ENCODE results near the gene PMPCA. TPM values are rescaled to one million over a fixed set of nuclear protein-coding genes. Genes with fewer than 3 reads are reported as not detected.

The PMPCA gene
- total RNA-seq, 1 donor from 2014 or later: 52.5 TPM

DNA sequence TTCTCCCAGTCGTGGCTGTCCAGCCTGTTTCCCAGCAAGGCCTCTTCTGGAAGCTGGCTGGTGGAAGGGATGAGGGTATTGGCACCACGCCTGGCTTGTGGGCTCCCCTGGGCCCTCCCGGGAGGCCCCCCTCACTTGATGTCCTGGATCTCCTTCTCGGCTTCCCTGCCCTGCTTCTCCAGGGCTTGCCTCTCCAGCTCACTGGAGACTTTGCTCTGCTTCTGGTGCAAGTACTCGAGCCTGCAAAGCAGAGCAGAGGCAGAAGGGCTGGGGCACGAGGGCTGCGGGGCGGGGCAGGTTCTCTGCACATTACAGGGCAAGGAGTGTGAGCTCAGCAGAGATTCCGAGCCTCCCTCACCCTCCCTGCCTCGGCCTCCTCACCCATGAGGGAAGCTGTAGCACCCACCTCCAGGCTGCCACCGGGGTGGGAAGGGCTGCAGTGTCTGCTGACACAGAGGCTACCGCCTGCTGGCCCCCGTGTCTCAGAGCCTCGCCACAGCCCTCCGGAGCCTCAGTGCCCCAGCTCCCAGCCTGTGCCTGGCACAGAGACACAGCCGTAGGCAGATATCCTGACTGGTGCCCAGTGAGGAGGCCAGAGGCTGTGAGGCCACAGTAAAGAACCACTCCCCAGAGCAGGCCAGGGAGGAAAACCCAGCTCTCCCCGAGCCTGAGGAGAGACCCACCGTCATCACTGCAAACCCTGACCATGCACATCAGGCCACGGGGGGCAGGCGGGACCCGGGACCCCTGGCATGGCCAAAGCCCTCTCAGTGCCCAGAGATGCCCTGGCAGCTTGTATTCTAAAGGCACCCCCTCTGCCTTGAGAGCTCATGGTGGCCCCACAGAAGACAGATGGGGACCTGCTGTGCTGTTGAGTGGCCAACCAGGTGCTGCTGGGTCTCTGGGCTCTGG is 17.7 kb upstream of the PMPCA start:
- intact Hi-C loops (cut with micrococcal nuclease): no loop called here

DNA sequence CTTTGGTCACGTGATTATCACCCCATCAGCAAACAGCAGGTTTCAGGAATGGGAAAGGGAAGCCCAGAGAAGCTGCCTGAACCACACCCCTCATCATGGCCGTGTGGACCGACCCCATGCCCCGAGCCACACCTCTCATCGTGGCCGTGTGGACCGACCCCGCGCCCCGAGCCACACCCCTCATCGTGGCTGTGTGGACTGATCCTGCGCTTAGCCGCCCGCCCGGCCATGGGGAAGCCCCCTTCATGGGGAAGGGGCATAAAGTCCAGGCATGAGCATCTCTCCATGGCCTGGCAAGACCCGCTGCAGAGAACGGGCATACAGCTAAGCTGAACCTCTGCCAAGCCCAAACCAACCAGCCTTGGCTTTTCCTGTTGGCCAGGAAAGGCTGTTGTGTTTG is 16.9 kb upstream of the PMPCA start:
- intact Hi-C loops (cut with micrococcal nuclease): no loop called here

DNA sequence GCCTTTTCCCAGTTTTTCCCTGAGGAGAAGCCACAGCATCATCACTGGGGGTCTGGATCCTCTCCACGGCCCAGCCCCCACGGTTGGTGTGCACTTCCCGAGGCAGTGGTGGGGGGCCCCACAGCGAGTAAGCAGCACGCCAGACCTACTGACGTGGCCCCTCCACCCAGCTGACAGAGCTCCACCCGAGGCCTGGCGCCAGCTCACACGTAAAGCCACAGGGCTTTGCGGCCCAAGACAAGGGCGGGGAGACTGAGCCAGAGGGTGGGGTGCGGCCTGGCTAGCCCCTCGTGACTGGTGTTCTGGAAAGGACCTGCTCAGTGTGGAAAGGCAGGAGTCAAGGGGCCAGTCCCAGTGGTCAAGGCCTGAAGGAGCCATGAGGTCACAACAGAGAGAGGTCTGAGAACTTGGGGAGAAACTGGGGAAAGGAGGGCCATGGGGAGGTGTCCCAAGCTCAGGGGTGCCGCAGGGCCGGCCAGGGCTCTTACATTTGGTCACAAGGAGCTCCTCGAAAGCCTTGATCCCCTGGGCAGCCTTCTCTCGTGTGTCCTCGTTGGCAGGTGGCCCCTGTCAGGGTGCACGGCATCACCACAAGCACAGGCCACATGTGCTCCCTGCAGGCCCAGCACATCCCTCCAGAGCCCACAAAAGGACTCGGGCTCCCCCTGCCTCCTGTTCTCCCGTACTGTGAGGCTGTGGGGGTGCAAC is 16.0 kb upstream of the PMPCA start:
- intact Hi-C loops (cut with micrococcal nuclease): no loop called here

DNA sequence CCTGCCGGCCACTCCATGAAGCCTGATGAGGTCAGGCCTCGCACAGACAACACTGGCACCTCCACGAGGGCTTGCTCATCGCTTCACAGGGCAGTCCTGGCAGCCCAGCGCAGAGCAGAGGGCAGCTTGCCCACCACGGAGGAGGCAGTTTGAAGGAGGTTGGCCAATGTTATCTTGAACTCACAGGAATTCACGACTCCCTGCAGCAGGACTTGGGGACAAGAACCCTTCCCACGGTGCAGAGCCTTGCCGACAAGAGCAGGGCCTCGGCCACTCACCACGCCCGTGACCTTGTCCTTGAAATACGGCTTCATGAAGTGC is 15.5 kb upstream of the PMPCA start:
- intact Hi-C loops (cut with micrococcal nuclease): no loop called here

DNA sequence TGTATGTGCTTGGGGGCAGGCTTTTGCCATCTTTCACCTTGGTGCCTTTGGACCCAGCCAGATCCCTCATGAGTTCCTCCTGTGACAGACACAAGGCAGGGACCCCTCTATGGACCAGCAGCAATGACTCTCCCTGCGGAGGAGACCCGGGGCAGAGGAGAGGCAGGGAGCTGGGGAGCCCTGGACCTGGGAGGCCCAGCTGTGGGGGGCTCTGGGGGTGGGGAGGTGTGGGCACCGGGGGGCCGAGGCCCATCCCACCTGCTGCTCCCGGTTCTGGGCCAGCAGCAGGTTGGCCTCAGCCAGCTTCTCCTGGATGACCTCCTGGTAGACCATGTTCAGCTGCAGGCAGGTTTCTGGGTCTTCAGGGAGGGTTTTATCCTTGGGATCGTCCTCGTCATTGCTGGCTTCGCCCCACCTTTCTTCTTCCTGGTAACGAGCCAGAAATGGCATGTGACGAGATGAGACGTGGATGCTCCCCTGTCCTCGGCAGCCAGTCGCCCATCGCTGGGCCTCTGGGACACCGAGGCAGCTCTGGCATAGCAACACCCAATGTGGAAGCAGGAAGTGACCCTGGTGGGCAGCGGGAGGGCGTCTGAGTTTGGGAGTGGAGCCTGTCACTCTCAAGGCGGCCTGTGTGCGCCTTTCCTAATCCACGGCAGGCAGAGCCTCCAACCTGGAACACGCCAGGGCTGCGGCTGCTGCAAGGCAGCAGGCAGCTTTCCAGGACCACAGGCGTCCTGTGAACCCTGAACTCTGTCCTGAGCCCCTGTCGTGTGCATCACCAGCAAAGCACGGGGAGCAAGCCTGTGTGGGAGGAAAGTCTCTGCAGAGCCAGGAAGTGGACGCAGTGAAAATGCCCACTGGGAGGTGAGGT is 14.9 kb upstream of the PMPCA start:
- intact Hi-C loops (cut with micrococcal nuclease): no loop called here

DNA sequence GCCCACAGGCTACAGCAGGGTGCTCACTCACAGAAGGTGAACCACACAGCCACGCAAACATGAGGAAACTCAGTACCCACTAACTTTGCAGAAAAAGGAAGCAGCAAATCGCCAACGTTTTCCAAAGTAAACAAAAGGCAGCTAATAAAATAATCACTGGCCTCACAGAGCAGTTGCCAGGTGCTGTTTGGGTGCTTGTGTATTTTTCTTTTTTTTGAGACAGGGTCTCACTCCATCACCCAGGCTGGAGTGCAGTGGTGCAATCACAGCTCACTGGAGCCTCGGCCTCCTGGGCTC is 14.3 kb upstream of the PMPCA start:
- intact Hi-C loops (cut with micrococcal nuclease): no loop called here

DNA sequence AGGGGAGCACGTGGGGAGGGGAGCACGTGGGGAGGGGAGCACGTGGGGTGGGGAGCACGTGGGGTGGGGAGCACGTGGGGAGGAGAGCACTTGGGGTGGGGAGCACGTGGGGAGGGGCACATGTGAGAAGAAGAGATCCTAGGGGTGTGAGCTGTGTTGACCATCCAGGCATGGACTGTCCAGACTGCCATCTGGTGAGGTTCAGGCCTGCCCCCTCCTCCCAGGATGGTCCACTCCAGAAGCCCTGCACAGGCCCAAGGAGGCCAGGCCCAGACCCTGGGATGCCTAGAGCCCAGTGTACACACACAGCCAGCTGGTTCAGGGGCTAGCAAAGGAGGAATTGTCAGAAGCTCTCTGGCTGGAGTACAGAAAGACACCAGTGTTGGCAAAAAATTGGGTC is 12.8 kb upstream of the PMPCA start:
- intact Hi-C loops (cut with micrococcal nuclease): no loop called here

DNA sequence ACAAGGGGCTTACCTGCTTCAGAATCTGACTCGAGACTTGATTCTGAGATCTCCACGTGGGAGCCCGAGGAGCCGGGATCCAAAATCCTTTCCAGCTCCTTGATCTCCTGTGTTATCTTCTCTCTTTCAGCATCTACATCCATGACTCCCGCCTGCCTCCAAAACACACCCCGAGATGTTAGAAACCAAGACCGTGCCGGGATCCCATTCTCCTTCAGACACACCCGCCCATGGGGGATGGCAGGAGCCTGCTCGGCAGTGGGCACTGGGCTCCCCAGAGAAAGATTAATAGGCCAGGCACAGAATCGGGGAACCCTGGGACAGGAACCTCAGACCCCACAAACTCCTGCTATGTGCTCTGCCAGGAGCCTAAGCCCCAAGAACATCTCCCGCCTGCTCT is 12.2 kb upstream of the PMPCA start:
- intact Hi-C loops (cut with micrococcal nuclease): no loop called here

DNA sequence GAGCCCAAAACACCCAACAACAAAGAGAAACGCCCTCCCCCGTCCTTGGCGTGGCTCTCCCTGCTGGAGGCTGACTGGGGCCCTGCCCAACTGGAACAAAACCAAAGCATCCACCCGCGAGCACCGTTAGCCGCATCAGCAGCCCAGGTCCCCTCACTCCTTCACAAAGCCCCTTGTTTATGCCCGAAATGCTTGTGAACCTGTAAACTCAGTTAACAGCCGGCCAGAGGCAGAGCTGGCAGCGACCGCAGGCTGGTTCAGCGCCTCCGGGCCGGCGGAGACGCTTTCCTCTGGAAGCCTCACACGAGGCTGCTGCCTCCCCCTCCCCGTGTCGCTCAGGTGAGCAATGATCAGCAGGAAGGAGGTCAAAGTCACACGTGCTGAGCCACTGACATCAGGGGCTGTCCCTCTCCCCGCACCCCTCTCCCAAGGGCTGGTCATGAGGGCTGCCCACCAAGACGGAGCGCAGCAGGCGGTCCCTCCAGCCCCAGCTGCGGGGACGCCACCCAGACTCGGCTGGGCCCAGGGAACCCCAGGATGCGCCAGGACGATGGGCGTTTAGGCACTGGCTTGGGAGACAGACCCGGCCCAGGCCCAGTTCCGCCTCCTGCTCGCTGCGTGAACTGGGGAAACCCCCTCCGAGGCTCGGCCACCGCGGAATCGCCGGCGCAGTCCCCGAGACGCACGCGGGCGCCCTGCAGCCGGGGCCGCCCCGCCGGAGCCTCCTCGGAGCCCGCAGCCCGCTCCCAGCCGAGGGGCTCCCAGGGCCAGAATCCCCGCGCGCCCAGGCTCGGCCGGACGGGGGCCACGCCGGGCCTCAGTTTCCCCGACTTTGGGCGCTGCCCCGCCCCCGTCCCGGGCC is 11.1 kb upstream of the PMPCA start:
- intact Hi-C loops (cut with micrococcal nuclease): loop anchor here (1.0 to 10.0 kb wide), 10 partner anchors 11 to 503 kb away; partner anchors contain the start of genes CAMSAP1, DNLZ, ENTR1 and PMPCA

DNA sequence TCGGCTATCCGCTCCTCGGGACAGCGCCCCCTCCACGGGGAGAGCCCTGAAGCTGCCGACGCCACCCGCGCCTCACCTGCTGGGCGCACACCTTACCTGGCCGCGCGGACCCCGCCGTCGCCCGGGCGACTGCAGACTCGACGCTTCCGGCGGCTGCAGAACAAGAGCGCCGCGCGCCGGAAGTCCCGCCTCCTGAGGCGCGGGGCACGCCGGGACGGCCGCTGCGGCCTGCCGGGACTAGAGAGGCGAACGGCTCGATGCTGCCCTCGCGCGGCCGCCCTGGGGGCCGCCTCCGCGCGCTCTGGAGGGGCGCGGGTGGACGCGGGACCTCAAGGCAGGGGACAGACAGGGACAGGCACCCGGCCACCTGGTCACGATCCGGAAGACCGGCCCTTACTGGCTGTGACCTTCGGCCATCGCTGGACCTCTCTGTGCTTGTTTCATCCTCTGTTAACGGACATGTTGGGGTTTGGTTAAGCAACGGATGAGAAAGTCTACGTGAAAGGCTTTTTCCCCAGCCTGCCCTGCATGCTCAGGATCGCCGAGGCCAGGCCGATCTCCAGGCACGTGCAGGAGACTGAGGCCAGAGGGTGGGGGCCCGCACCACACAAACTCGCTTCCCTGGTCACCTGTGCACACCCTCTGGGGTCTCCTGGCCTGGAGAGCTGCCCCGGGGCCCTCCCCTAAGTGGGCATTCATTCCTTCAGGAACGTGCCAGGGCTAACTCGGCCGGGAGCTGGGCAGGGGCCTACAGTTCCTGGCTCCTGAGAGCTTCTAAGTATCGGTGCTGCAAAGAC is 10.2 kb upstream of the PMPCA start, which contains the start of gene SNAPC4:
Gene SNAPC4 (minus strand): TSS at position 133 of the 797 bp plus-strand sequence. CDS start 1,742 bp downstream, outside the sequence.
- intact Hi-C loops (cut with micrococcal nuclease): loop anchor here (1.0 to 10.0 kb wide), 10 partner anchors 10 to 502 kb away; partner anchors contain the start of genes CAMSAP1, DNLZ, ENTR1 and PMPCA

DNA sequence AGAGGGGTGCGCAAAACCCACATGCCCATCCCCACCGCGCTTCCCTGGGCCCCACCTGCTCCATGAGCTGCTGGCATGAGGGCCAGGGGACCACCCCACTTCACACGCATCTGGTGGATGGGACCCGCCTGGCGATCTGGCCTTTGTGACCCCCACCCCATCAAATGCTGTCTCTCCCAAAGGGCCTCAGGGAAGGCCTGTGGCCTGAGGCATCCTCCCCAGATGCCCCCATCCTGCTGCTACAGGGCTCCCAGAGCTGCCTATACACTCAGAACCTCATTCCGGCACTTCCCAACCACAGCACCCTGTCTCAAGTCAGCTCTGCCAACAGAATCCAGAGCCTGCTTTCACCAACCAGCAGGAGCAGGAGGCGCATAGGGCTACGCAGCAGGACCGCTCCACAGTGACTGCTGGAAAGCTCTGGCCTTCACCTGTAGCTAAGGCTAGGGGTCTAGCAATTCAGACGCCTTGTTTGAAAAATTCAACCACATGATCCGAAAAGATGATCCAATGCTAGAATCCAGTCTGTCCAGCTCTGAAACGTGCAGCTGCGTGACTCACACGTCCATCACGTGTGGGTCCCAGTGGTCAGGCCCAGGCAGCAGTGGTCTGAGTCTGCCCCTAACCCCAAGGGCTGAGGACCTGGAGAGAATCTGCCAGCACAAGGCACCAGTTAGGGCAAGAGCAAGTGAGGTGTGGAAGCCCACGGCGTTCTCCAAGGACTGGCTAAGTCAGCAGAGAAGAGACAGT is 9.1 kb upstream of the PMPCA start:
- intact Hi-C loops (cut with micrococcal nuclease): loop anchor here (2.0 to 10.0 kb wide), 4 partner anchors 137 to 501 kb away; partner anchors contain the start of genes CAMSAP1 and UBAC1

DNA sequence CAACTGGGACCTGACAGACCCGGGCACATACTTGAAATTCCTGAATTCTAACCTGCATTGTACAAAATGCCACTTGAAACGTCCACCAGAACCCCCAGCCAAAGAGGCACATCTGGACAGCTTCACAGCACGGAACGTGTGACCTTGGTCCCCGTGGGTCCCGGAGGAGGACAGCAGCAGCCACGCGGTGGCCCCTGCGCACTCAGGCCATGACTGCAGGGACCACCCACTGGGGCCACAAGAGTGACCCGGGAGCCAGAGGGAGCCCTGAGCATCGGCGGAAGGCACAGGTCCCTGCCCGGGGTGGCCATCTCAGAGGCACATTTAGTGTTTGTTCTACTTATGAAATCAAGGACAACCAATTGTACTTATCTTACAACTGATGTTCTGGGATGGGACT is 8.4 kb upstream of the PMPCA start:
- intact Hi-C loops (cut with micrococcal nuclease): loop anchor here (5.0 to 10.0 kb wide), 3 partner anchors 437 to 500 kb away; partner anchors contain the start of genes CAMSAP1 and UBAC1

DNA sequence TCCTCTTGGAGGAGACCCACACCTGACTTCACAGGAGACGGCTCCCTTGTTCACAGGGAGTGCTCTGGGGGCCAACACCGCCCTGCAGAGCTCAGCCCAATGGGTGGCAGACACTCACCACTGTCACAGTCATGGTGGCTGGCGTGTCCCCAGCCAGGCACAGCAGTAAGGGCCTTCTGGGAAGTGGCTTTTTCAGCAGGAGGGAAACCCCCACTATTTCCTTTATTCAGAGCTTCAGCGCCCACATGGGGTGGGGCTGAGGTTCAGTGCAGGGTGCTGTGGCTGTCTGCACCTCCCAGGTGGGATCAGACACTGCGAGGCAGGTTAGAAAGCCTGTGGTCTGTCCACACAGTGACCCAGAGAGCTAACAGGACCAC is 6.9 kb upstream of the PMPCA start:
- intact Hi-C loops (cut with micrococcal nuclease): loop anchor here (1.0 to 10.0 kb wide), 5 partner anchors 18 to 499 kb away; partner anchors contain the start of genes CAMSAP1, INPP5E and UBAC1

DNA sequence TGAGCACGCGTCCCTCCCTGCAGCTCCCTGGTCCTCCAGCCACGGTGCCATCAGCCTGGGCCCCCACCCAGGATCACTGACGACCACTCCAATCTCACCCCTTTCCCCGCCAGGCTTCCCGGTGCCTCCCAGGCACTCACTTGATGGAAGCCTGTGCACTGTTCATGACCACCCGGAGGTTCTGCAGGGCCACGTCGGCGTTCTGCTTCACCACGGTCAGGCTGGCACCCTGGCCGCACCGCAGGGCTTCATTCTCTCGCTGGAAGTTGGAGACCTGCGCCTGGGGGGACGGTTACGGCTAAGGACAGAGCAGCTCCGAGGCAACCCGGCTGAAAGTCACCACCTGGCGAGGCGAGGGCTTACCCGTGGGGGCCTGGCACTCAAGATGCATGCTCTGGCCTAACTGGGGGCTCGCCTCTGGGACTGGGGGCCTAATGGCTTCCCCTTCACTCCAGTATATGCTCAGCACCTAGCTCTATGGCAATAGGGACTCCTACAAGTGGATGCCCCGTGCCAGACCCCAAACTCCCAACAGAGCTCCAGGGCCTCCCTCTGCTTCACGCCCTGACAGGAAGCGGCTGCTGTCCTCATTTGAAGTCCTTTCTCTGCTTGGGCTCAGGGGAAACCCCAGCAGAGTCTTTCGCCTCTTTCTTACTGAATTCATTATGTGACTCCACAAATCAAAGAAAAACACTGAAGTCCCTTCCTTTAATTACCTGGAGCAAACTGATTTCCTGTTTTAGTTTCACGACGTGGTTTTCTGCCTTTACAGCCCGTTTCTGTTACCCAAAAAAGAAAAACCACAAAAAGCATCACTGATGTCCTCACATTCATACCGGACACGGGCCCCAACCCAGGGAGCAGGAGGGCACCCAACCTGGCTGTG is 6.3 kb upstream of the PMPCA start:
- intact Hi-C loops (cut with micrococcal nuclease): loop anchor here (1.0 to 10.0 kb wide), 6 partner anchors 19 to 498 kb away; partner anchors contain the start of genes CAMSAP1, INPP5E and UBAC1

DNA sequence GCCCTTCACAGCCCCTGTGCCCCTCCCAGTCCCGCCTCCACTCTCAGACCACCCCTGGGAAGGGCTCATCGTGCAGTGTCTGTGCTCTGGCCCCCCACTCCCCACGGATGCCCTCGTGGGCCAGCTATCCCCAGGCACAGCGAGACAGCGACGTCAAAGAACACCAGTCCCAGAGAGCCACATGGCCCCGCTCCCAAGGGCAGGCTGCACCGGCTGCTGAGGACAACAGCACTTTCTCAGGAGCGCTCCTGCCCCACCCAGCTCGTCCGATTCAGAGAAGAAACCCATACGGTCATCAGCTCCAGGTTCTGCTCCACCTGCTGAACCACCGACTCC is 5.7 kb upstream of the PMPCA start:
- intact Hi-C loops (cut with micrococcal nuclease): loop anchor here (1.0 to 10.0 kb wide), 4 partner anchors 78 to 498 kb away; partner anchors contain the start of genes CAMSAP1 and UBAC1

DNA sequence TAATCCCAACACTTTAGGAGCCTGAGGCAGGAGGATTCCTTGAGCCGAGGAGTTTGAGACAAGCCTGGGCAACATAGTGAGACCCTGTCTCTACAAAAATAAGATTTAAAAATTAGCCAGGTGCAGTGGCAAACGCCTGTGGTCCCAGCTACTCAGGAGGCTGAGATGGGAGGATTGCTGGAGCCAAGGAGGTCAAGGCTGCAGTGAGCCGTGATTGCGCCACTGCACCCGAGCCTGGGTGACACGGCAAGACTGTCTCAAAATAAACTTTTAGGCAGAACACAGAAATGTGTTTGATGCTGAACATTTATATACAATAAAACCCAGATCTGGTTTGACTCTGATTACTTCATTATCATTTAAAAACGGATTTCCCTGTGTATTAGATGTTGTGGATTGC is 5.0 kb upstream of the PMPCA start:
- intact Hi-C loops (cut with micrococcal nuclease): loop anchor here (10.0 kb wide), 1 partner anchor 441 kb away; the partner anchor contains the start of gene UBAC1

DNA sequence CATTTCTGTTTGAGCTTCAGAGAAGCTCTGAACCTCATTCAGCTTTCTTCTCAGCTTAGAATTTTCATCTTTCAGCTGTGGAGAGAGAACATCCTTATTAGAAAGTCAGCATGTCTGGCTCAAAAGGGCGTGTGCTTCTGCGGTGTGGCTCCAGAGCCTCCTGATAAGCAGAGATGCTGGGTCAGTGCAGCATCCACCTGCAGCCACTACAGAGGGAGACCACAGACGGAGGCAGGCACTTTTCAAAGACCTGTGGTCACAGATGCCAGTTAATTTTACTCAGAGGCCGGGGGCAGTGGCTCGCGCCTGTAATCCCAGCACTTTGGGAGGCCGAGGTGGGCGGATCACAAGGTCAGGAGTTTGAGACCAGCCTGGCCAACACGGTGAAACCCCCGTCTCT is 4.6 kb upstream of the PMPCA start:
- intact Hi-C loops (cut with micrococcal nuclease): loop anchor here (10.0 kb wide), 1 partner anchor 441 kb away; the partner anchor contains the start of gene UBAC1

Measured in T-helper 1 cell treated with Interleukin-12 subunit alpha and Interleukin-12 subunit beta and Interleukin-4 antibody, amounts not matched to agents 30 ng/mL and 1 ng/mL, for 36 hours (primary cell).